KOPT-K1 (cell line): ENCODE data around the gene SIGLEC6.
A peak's percentile ranks its signal among the peaks of the same experiment; 100 is the strongest.

Source experiments
- H3K27ac ChIP-seq: fragments of 200-600 bp; sonication (generic); 2 replicates; pipeline ENCODE4 v1.5.1; 2016; ENCODE audit warnings: antibody characterized with exemption, mild to moderate bottlenecking, low read depth, low read length; ENCODE audit not compliant: poor library complexity, severe bottlenecking
- H3K36me3 ChIP-seq: fragments of 200-600 bp; sonication (generic); 2 replicates; pipeline ENCODE4 v1.5.1; 2017; ENCODE audit warnings: antibody characterized with exemption, mild to moderate bottlenecking, low read length, moderate library complexity; ENCODE audit not compliant: insufficient read depth
- H3K9me3 ChIP-seq: fragments of 200-600 bp; sonication (generic); 2 replicates; pipeline ENCODE4 v1.5.1; 2017; ENCODE audit warnings: antibody characterized with exemption, low read length, mild to moderate bottlenecking; ENCODE audit not compliant: insufficient read depth, poor library complexity, severe bottlenecking

SIGLEC6 gene

DNA sequence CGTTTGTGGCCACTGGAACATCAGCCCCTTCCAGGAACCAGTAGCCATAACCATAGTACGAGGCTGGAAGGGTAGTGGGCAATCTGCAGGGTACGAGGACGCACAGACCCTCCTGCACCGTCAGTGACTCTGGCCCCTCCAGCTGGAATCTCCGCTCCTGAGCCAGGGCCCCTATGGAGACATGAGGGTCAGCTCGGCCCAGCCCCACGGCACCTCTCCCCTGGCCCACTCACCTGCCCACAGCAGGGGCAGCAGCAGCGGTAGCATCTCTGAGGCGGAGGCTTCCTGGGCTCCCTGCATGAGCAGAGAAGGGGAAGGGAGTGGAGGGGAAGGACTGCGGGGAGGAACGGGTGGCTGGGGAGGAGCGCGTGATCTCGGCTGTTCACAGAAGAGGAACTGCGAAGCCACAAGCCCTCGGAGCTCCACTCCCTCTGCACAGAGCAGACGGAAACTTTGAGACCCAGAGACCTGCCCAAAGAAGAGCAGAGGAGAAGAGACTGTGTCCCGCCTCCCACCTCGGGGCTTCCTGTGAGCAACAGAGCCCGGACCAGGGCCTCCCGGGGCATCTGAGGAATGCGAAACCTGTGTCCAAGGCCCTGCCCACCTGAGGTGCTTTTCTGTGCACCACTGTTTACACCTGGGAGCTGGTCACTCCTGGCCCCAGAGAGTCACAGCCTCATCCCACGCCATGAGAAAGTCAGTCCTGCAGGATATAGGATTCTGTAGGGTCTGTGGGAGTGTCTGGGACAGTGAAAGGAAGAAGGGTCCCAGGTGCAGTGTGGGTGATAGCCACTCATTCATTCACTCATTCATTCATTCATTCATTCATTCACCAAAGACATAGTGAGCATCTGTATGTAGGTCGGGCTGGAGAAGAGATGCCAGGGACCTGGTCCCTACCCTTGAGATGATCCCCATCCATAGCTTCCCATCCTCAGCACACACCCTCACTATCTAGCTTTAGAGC, at the start of gene SIGLEC6:
TSS of gene SIGLEC6 (minus strand) at position 322 of the 967 bp plus-strand sequence. CDS start at position 300, 22 bp downstream.
- Histone ChIP-seq H3K36me3 (peaks cover 28% of the 10 kb centered on the region; the same call in 1 of the 2 replicates), H3K9me3 (peaks cover 7% of the 10 kb centered on the region), H3K27ac (peak within 1 kb of the TSS; percentile 98)

DNA sequence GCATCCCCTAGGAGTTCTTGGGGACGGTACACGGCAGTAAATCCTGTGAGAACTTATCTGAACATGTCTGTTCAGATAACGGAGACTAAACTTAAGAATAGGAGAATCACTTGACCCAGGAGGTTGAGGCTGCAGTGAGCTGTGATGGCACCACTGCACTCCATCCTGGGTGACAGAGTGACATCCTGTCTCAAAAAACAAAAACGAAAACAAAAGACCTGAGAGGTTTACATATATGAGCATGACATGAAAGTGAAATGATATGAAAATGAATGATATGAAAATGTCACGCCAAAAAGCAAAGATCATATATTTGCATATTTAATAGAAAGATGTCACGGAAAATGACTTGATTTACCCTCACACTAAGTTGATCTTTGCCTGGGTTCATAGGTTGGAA, 45.4 kb upstream of the SIGLEC6 start:
- Histone ChIP-seq H3K36me3 (peaks cover 79% of the 10 kb centered on the region), H3K9me3 (no peaks in the 10 kb centered on the region), H3K27ac (no peak overlapping the region)

GRCh38 chr19:51573331-51573730, 41.9 kb upstream of the SIGLEC6 start:
- Histone ChIP-seq H3K36me3 (peaks cover 46% of the 10 kb centered on the region), H3K27ac (no peak overlapping the region), H3K9me3 (no peaks in the 10 kb centered on the region)

- Histone ChIP-seq H3K9me3 (no peaks in the 10 kb centered on the region), H3K27ac (no peak overlapping the region), H3K36me3 (peaks cover 43% of the 10 kb centered on the region)
Observed at GRCh38 chr19:51572908-51573307, 41.4 kb upstream of the SIGLEC6 start.

DNA sequence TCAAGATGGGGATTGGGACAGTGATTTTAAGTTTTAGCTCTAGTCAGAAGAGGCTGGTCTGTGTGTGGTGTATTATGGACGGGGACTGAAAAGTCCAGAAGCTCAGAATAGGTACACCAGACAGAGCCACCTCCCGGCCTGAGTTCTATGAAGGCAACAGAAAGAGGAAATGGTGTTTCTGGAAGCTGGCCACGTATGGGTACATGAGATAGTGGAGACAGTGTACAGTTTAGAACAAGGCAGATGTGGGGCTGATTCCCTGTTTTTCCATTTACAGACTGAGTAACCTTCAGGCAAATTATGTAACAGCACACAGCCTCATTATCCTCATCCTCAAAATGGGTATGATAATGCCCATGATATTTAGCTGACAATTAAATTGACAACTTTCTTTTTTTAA, 40.9 kb upstream of the SIGLEC6 start:
- Histone ChIP-seq H3K9me3 (no peaks in the 10 kb centered on the region), H3K36me3 (peaks cover 38% of the 10 kb centered on the region), H3K27ac (peak overlapping the region; percentile 71)

DNA sequence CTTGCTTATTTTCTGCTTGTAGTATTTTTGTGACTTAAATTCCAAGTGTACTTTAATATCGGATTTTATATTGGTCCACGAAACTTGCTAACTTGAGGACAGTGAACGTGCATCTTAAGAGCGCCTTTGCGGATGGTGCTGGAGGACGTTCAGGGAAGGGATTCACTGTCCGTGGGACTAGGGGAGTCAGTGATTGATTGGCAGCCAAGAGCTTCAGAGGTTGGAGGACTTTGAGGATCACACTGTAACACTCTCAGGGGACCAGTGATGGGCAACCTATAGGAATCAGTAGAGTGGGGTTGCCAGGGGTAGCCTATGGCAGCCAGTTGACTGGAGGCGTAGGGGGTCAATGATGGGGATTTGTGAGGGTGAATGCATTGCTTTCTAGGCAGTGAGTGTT, 40.1 kb upstream of the SIGLEC6 start:
- H3K9me3 ChIP-seq = no peaks in the 10 kb centered on the region
- H3K27ac ChIP-seq = peak overlapping the region; percentile 71
- H3K36me3 ChIP-seq = peaks cover 31% of the 10 kb centered on the region

- H3K9me3 ChIP-seq = no peaks in the 10 kb centered on the region
Observed at GRCh38 chr19:51570962-51571575, 39.6 kb upstream of the SIGLEC6 start, which contains the start of gene ZNF175. TSS of gene ZNF175 (plus strand) at chr19:51571283. CDS start at chr19:51573330, 2,047 bp downstream.

DNA sequence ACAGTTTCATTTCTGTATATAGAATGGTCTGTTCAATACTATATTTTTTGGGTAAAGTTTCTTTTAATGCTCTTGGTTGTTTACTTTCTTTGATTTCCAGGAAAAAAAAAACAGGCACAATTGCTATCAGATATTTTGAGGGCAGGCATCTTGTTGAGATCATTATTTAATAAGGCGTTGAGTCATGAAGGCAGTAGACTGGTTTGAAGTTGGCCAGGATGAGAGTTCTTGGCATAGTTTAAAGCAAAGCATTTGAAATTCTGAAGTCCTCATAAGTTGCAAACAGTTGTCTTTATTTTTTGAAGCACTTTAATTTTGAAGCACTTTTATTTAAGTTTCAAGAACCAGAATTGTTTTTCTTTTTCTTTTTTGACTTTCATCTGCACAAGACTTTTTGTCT, 37.0 kb upstream of the SIGLEC6 start:
- H3K9me3 ChIP-seq = no peaks in the 10 kb centered on the region
- H3K27ac ChIP-seq = no peak overlapping the region
- H3K36me3 ChIP-seq = peaks cover 7% of the 10 kb centered on the region

More at GRCh38 chr19:51570962-51571575, 39.6 kb upstream of the SIGLEC6 start, which contains the start of gene ZNF175:
- Histone ChIP-seq H3K27ac (peak within 1 kb of the TSS; percentile 71), H3K36me3 (peaks cover 26% of the 10 kb centered on the region)

DNA sequence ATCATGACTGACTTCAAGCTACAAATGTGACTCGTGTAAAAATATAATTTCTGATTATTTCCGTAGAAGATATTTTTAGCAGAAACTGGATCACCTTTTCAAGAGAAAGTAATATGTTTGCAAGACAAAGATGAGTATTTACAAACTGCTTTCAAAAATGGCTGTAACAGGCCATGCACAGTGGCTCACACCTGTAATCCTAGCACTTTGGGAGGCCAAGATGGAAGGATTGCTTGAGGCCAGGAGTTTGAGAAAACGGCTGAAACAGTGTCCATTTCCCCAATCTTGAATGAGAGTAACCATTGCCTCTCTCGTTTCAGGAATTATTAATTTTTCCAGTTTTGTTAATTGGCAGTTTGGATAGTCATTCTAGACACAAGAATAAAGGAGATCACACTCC, 36.1 kb upstream of the SIGLEC6 start:
- no peaks in the 10 kb centered on the region for H3K9me3 ChIP-seq
- H3K36me3 ChIP-seq = no peaks in the 10 kb centered on the region
- peak overlapping the region; percentile 60 for H3K27ac ChIP-seq

DNA sequence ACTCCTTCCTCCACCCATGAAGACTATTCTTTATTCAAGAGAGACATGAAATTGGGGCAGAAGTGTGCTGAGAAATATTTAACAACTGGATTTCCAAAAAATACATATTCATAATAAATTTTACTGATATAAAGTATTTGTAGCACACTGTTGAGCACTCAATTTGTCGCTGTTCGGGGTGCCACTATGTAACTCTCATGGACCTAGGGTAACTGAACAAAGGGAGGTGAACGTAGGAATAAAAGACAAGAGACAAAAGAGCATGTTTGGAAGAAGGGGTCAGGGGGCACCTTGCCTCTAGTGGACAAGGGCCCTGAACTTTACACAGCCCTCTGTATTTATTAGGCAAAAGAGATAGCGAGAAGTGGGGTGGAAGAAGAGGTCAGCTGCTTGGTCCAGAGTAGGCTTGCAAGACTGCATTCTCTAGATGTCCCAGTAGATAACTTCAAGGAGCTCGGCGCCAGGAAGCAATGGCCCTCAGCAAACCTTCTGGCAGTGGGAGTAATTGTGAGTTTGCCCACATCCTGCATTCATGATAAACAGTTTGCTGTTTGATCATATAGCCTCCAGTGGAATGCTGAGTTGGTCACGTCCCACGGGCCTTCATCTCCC, 35.1 kb upstream of the SIGLEC6 start:
- H3K27ac ChIP-seq = peak overlapping the region; percentile 60
- no peaks in the 10 kb centered on the region for H3K36me3 ChIP-seq
- H3K9me3 ChIP-seq = no peaks in the 10 kb centered on the region

DNA sequence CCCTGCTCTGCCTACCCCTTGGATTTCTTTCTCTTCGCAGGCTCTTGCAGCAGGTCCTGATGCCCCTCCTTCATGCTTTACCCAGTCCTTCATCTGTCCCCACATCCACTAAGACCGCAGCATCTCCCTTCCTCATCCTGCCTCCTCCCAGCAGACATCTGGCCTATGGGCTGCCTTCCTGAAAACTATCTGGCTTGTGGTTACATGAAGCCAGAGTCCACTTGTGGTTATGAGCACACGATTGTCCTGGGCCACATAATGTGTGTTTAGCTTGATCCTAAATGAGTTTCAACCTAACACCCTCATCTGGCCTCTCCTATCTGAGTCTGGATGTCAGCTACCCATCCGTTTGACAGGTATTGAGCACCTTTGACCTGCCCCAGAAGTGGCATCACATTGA, 34.1 kb upstream of the SIGLEC6 start:
- H3K36me3 ChIP-seq = no peaks in the 10 kb centered on the region
- peak overlapping the region; percentile 60 for H3K27ac ChIP-seq
- H3K9me3 ChIP-seq = no peaks in the 10 kb centered on the region

DNA sequence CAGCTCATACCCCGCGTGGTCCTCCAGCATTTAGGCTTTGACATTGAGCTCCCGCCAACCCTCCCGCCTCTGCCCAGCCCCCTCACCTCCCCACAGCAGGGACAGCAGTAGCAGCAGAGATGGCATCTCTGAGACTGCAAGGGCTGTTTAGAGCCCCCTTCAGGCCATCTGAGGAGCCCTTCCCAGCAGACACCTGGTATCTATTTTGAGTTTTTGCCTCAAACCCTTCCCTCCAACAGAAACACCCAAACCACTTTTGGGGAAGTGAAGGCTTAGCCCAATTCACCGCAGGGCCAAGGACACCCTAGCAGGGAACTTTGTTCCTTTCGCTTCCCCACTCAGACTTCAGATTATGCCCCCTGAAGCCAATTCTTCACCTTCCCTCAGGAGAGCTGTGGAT, 33.3 kb upstream of the SIGLEC6 start:
- Histone ChIP-seq H3K36me3 (no peaks in the 10 kb centered on the region), H3K27ac (peak overlapping the region; percentile 60), H3K9me3 (no peaks in the 10 kb centered on the region)

DNA sequence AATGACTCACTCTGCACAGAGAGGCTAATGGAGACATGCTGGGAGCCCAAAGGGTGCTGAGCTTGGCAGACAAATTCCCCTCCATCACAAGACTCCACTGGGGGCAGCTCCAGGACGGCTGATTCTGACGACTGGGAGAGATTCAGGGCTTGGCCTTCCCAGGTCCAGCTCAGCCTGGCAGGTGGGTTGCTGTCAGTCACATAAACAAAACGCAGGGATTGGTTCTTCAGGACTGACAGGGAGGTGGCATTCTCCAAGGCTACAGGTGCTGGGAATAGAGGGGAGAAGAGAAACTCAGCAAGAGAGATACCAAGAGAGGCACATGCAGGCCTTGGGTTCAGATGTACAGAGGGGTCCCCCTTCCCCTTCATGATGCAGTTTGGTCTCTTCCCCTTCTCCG, 28.9 kb upstream of the SIGLEC6 start:
- no peaks in the 10 kb centered on the region for H3K36me3 ChIP-seq
- H3K9me3 ChIP-seq = no peaks in the 10 kb centered on the region
- no peak overlapping the region for H3K27ac ChIP-seq

DNA sequence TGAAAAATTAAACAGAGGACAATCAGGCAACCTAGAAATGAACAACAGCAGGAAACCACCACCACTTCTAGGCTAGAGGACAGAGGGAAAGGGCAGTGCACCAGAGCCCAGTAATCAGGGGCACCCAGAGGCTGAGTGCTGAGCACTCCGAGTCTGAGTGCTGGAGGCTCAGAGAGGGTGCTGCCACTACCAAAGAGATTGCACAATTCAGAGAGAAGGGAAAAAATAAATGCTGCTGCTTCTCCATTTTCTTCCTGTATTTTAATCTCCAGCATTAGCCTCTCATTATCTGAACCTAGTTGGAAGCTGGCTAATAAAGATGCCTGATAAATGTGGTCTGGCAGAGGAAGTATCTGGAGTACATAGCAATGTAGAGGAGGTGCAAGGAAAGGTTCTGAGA, 27.8 kb upstream of the SIGLEC6 start:
- no peaks in the 10 kb centered on the region for H3K36me3 ChIP-seq
- no peaks in the 10 kb centered on the region for H3K9me3 ChIP-seq
- no peak overlapping the region for H3K27ac ChIP-seq
